HG02970 (cell line): ENCODE results near the gene RCHY1.
"Not testable (repeated sequence)": the region's sequence is repeated elsewhere in the genome, so short reads cannot be mapped to it uniquely, and the experiment has no call there.

Experiments used
- ATAC-seq: cut with Tn5 transposase; IDR thresholded peaks from one replicate; pipeline ENCODE4 v1.9.1; 2021; ENCODE audit warnings: mild to moderate bottlenecking, moderate library complexity, moderate number of reproducible peaks; ENCODE audit not compliant: unreplicated experiment, low FRiP score

RCHY1 gene

GRCh38 chr4:75514131-75514948, at the start of gene RCHY1, which contains the start of gene THAP6:
RCHY1 (minus strand) TSS chr4:75514403; CDS start chr4:75514286, 117 bp downstream.
THAP6 (plus strand) TSS chr4:75514473; CDS start chr4:75515453, 980 bp downstream.
- peak; percentile 97 for ATAC-seq

DNA sequence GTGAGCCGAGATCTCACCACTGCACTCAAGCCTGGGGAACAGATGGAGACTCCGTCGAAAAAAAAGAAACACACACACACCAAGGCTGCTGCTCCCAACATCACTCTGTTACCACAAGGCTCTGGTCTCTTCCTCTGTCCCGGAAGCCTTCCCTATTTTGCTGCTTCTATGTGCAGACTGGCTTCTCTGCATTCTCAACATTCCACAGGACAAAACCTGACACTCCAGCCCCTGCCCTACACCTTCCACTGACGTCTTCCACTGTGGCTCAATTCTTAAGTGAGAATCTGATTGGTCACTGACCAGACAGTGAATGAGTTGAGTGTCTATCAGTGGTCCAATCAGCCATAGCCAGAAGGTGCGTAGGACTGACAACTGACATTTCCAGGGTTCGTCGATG, 47.6 kb upstream of the RCHY1 start:
- ATAC-seq = no peak

- no peak for ATAC-seq
Measured at GRCh38 chr4:75557696-75558095, 43.5 kb upstream of the RCHY1 start.

- no peak for ATAC-seq
Measured at GRCh38 chr4:75555294-75556164, 41.3 kb upstream of the RCHY1 start, which contains the start of gene ODAPH. ODAPH (plus strand) TSS chr4:75556066; CDS start chr4:75556083, 17 bp downstream.

- no peak for ATAC-seq
Measured at GRCh38 chr4:75552452-75552851, 38.2 kb upstream of the RCHY1 start.

- no peak for ATAC-seq
Measured at GRCh38 chr4:75549019-75549418, 34.8 kb upstream of the RCHY1 start.

DNA sequence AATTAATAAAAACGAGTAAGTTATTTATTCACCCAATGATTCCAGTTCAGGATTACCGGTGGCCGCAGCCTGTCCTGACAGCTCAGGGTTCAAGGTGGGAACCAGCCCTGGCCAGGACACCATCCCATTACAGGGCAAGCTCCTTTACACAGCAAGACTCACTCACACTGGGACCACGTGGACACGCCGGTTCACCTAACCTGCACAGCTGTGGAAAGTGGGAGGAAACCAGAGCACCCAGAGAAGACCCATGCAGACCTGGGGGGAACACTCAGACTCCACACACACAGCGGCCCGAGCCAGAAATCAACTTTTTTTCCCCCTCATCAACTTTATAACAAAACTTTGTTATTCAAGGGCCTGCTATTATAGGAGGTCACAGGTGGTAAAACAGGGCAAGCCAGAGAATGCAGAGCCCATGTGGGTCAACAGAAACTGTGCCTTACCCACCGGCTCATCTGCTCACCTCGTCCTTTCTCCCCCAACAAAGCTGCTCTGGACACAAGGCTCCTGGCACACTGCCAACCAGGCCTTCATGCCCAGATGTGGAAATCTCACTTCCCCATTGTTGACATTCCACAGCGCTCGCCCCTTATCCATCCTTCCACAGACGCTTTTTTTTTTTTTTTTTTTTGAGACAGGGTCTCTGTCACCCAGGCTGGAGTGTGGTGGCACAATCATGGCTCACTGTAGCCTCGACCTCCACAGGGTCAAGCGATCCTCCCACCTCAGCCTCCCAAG, 33.6 kb upstream of the RCHY1 start:
- ATAC-seq = no peak

- no peak for ATAC-seq
Measured at GRCh38 chr4:75545526-75545925, 31.3 kb upstream of the RCHY1 start.

DNA sequence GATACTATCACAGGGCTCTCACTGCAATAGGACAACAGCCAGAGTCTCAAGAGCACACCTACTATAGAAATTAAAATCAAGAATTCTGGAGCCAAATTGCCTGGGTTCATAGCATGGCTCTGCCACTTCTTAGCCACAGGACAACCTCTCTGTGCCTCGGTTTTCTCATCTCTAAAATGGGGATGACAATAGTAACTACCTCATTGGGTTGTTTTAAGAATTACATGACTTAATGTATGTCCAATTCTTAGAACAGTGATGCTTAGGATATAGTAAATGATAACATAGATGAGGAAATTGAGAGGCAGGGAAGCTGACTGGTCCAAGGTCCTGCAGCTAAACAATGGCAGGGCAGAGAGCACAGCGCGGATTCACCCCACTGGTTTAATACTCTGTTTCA, 30.7 kb upstream of the RCHY1 start:
- no peak for ATAC-seq

GRCh38 chr4:75544220-75544619, 30.0 kb upstream of the RCHY1 start:
- ATAC-seq = not testable (repeated sequence)

DNA sequence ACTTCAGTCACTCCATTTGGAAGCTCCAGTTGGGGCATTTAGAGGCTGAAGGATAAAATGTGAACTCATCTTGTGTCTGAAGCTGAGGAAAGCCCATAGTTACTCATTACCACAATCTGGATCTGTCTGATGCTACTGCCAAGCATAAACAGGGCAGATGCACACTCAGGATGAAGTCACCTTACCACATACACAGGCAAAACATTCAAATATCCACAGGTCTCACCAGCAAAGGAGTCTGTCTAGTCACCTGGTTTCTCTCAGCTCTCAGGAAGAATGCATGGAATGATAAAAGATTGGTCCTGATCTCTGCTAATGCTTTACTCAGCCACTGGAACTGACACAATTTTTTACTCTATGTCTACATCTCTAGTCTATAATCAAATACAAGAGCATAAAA, 28.6 kb upstream of the RCHY1 start:
- ATAC-seq = no peak

DNA sequence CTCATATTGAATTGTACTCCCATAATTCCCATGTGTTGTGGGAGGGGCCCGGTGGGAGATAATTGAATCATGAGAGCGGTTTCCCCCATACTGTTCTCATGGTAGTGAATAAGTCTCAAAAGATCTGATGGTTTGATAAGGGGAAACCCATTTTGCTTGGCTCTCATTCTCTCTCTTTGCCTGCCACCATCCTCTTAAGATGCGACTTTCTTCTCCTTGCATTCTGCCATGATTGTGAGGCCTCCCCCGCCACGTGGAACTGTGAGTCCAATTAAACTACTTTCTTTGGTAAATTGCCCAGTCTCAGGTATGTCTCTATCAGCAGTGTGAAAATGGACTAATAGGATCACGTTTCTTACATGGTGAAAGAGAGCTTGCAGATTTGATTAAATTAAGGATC, 23.1 kb upstream of the RCHY1 start:
- ATAC-seq = not testable (repeated sequence)

- not testable (repeated sequence) for ATAC-seq
Measured at GRCh38 chr4:75533926-75534325, 19.7 kb upstream of the RCHY1 start.

GRCh38 chr4:75533339-75533887, 19.2 kb upstream of the RCHY1 start:
- ATAC-seq = not testable (repeated sequence)

GRCh38 chr4:75531536-75532143, 17.4 kb upstream of the RCHY1 start:
- ATAC-seq = not testable (repeated sequence)

DNA sequence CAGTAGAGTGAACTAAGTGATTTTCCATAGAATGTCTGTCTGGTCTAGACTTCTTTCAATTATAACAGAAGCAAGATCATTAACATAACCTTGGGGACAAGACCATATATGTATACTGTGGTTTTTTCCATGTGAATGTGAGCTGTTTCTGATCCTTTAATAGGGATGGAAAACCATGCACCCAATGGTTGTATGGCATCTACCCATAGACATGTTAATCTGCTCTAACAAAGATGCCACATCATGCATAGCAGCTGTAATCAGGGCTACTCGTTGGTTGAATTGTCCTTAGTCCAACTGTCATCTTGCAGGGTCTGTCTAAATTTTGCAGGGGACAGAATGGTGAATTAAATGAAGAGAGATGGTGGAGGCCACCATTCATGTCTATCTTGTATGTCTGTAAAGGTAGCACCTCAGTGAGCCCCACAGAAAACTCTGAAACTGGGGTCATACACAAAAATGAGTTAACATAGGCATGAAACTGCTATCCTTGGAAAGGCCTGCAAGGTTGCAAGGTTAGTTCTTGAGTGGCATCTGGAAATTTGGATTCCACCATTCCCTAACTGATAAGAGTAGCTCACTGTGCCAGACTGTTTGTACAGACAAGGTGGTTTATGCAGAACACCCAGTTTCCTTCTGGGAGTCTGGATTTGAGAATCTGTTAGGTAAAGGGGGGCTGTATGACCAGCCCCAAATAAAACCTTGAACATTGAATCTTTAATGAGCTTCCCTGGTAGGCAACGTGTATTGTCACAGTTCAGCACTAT, 16.5 kb upstream of the RCHY1 start:
- ATAC-seq = no peak

DNA sequence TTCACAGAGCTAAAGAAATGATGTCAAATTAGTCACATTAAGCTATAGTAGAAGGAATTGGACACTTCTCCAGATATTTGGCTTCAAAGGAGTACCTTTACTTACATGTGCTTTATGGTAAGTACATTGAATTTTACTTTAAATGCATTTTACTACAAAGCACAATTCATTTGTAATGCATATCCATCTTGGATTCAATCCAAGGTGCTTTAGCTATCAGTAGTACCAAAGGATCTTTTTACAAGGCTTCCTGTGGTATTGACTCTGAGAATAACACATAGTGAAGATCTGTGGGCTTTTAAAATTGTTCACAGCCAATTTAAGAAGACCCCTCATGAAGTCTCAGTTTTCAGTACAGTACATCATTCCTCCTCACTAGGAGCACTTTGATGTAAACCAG, 13.3 kb upstream of the RCHY1 start:
- ATAC-seq = no peak

DNA sequence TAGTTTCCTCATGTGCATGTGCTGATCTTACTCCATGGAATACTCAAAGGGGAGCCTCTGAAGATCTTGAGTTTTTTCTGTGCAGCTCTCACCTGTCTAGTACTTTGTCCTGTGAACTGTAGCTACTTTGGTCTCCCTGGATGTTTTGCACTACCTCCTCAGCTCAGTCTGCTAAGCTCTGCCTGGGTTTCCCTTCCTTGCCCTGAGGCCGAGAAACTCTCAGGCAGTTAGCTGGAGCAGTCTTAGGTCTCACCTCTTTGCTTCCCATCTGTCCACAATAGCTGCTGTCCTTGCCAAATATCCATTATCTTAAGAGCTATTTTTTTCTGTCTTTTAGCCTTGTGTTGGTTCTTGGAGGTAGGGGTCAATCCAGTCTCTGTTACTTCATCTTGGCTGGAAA, 11.7 kb upstream of the RCHY1 start:
- ATAC-seq = no peak

DNA sequence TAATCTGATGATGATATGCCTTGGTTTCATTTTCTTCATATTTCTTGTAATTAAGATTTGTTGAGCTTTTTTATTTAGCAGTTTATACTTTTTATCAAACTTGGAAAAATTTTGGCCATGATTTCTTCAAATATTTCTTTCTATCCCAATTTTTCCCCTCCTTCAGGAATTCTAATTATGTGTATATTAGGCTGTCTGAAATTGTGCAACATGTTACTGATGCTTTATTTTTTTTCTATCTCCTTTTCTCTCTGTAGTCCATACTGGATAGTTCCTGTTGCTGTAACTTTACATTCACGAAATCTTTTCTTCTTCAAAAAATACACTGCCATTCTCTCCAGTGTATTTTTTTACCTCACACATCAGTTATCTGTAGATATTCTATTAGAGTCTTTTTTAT, 10.9 kb upstream of the RCHY1 start:
- no peak for ATAC-seq
